NCI-H187 treated with DMSO at 0.1 percent for 48 hours (cell line): ENCODE data around the gene CAPN5.

ENCODE experiments used
- DNase-seq: peaks from one replicate; lab custom pipeline; 2025; lab: John Stamatoyannopoulos, UW

CAPN5 gene

DNA sequence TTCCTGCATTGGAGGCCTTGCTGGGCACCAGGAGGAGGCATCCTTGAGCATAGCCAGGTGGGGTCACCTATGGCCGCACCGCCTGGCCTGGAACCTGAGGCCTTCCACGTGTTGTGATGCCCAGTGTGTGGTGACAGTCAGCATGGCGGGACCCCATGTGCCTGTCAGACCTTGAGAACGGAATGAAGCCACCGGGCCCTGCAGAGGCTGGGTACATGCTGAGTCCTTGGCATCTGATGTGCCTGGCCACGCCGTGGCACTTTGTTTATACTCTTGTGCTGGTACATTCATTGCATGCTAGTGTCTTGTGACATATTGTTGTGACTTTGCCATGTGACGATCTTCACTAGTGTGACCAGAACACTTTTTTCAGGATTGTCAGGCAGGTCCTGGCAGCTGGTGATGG, 52.8 kb downstream of the CAPN5 start:
- DNase-seq = no peak

DNA sequence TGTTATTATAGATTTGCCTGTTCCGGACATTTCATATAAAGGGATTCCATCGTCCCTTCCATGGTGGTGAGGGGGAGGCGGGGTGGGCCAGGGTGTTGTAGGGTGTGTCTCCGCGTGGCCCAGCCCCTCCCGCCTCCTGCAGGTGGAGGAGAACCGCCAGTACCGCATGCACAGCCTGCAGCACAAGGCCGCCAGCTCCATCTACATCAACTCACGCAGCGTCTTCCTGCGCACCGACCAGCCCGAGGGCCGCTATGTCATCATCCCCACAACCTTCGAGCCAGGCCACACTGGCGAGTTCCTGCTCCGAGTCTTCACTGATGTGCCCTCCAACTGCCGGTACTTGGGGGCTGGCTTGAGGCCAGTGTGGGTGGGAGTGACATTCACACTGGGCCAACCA, 53.8 kb downstream of the CAPN5 start:
- DNase-seq = no peak

DNA sequence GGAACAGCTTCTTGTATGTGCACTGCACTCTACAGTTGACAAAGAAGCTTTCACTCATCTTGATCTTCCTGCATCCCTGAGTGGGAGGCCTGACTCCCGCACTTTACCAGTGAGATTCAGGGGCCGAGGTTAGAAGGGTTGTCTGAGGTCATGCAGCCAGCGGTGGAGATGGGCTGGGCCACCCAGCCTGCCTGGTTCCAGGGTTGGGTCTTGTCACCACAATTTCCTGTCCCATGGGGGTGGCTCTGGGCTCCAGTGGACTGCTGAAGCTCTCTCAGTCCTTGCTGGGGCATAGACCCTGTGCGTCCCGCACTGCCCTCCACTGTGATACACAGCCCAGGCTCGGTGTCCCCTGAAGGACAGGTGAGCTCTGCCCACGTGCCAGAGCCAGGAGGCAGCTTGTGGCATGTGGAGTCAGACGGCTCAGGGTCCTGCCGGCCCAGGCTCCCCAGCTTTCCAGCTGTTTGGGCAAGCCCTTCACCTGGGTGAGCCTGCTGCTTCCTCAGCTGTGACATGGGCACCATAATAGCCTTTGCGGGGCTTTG, 54.4 kb downstream of the CAPN5 start:
- no peak for DNase-seq

DNA sequence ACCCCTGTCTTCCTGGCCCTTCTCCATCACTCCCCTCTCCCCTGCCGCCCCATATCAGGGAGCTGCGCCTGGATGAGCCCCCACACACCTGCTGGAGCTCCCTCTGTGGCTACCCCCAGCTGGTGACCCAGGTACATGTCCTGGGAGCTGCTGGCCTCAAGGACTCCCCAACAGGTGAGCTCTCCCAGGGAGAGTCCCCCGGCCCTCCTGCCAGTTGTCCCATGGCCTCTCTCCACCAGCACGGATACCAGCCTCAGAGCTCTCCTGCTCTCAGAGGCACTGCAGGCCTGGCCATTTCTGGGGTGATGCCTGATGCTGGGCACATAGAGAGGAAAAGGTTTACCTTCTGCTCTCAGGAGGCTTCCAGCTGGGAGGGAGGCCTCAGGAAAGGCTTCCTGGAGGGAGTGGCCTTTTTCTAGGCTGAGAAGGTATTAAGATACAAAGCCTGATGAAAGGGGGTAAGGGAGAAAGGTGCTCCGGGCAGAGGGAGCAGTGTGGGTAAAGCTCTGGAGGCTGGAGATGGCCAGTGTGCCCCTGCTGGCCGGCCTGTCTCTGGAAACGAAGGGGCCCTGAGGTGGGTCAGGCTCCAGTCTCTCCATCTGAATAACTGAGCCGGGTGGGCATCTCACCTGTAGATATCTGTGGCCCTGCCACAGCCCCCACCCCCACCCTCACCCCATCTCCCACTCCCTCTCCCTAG, 55.3 kb downstream of the CAPN5 start:
- no peak for DNase-seq

DNA sequence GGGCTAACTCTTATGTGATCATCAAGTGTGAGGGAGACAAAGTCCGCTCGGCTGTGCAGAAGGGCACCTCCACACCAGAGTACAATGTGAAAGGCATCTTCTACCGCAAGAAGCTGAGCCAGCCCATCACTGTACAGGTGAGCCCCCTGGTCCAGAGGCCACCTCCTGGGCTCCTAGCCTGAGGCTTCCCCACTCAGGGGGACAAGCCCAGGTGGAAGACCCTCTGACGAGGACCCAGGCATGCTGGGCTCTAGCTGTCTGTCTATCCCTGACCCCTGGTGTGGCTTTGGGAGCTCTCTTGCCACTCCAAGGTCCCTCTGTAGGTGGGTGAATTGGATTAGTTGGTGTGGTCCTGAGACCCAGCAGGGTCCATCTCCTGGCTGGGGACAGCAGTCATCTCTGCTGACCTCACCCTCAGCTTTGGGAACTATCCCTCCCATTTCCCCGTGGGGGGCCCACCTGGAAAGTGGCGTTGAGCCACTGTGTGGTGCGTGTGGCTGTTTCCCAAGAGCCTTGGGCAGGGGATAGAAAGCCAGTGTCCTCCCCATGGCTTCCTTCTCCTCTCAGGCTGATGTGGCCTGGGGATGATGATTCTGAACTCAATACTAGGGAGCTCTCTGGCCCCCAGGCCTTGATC, 55.9 kb downstream of the CAPN5 start:
- DNase-seq = no peak

DNA sequence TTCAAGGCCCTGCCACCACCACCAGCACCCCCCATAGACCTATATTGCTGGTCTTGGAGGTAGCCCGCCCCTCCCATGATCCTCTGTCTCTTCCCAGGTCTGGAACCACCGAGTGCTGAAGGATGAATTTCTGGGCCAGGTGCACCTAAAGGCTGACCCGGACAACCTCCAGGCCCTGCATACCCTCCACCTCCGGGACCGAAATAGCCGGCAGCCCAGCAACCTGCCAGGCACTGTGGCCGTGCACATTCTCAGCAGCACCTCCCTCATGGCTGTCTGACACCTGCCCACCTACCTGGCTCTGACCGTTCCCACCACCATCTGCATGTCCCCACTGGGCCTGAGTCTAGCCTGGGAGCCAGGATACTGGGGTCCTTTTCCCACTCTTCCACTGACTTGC, 56.8 kb downstream of the CAPN5 start:
- DNase-seq = no peak

DNA sequence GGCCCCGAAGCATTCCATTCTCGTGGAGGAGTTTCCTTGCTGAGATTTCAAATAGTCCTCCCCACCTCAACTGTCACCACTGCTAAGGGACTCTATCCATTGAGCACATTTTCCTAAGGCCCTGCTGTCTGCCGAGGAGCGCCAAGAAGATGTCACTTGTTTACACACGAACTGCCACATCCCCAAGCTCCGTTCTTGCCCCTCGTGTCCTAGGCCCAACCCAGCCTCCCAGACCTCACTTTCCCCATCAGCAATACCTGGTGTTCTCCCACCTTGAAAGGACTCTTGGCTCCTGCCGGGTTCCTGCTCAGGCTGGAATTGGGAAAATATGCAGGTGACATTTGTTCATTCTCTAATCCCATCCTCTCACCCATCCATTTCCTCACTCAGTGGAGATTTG, 57.3 kb downstream of the CAPN5 start:
- DNase-seq = no peak

DNA sequence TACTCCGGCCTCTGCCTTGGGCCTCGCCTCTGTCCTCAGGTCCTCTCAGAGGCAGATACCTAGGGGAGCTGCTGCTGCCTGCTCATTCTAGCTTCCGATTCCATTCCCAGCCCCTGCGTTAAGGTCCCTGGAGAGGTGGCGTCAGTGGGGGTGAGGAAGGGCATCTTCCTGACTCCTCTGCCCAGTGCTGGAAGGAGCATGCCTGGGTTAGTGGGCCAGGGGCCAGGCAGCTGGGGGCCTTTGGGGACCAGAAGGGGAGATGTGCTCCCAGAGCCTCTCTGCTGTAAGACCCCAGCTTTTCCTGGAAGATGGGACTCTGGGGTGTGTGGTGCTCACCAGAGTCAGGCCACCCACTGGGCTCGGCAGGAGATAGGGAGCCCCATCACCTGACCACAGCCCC, 57.7 kb downstream of the CAPN5 start:
- DNase-seq = no peak

DNA sequence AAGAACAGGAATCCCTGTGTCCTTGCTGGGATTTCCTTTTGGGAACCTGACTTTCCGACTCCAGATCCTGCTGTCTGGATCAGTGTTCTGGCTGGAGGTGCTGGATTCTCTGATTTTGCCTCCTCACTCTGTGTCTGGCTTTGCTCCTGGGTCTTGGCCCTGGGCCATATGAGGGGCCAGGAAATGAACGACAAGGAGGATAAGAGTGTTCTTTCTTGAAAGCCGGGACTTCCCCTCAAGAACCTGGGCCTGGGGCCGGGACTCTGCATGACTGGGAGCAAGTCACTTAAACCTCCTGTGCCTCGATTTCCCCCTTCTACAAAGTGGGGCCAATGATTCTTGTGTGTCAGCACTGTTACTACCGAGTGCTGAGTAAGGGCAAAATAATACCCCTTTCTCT, 58.4 kb downstream of the CAPN5 start:
- DNase-seq = no peak

DNA sequence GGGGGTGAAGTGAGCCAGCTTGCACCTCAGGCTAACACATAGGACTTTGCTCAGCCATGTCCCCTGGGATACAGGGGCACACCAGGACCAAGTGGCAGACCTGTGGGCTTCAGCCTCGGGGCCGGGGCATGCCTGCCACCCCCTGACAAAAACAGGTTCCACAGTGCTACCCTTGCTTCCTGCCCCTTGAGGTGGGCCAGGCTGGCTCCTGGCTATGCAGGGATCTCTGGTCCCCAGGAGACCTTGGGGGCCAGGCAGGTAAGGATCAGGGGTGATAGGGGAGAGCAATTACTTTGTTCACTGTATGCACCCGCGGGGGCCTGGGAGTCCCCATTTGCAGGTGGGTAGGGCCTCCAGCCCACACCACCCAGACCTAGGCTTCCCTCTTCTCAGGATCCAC, 58.9 kb downstream of the CAPN5 start:
- DNase-seq = no peak

DNA sequence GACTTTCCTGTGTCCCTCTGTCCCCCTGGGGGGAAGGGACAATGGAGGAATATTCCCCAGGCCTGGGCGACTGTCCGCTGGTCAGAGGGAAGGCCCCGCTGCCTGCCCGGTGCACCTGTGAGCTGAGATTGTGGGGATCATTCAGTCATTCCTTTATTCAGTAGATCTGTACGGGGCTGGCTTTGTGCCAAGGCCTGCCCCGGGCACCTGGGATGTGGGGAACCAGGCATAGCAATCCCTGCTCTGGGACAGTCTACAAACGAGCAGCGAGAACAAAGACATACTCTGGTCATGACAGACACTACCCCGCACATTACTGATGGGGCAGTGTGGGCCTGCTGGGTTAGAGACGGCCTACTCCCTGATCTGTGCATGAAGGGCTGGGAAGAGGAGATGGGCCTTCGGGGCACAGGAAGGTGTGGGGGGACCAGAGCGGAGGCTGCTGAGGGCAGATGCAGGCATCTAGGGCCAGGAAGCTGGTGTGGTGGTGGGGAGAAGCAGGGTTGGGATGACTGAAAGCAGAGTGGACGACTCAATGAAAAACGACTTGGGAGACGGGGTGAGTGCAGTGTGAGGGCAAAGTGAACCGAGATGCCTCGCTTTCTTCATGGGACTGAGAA, 59.5 kb downstream of the CAPN5 start:
- DNase-seq = no peak

DNA sequence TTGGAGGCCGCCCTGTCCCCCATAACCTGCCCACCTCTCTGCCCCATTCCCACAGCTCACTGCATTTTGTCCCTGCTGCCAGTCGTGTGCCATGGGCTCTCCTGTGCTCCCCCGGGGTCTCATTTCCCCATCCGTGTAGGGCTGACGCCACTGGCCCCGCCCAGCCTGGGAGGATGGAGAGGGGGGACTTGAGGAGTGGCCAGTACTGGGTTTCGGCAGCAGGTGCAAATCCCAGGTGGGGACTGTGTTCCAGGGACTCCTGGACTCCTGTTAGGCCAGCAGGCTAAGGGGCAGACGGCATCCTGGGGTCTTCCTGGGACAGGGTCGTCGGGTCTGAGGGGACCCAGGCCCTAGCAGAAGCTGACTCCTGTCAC, 60.1 kb downstream of the CAPN5 start:
- no peak for DNase-seq

DNA sequence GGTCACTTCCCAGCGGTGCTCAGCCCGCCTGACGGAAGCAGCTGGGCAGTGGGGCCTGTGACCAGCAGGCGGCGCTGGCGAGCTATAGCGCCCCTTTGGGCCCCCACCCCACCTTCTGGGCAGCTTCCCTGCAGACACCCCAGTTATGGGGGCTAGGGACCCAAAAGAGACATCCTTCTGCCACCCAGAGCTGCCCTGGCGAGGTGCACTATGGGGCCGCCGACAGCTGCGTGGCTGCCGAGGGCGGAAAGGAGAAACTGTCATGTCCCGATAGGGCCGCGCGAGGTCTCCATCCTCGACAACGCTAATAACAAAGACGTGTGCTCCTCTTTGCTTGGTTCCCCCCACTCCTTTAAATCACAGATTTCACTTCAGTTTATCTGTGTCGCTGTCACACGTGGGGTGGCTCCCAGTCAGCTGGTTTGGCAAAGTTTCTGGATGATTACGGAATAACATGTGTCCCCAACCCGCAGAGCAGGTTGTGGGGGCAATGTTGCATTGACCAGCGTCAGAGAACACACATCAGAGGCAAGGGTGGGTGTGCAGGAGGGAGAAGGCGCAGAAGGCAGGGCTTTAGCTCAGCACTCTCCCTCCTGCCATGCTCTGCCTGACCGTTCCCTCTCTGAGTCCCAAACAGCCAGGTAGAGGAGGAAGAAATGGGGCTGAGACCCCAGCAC, 60.6 kb downstream of the CAPN5 start:
- no peak for DNase-seq

DNA sequence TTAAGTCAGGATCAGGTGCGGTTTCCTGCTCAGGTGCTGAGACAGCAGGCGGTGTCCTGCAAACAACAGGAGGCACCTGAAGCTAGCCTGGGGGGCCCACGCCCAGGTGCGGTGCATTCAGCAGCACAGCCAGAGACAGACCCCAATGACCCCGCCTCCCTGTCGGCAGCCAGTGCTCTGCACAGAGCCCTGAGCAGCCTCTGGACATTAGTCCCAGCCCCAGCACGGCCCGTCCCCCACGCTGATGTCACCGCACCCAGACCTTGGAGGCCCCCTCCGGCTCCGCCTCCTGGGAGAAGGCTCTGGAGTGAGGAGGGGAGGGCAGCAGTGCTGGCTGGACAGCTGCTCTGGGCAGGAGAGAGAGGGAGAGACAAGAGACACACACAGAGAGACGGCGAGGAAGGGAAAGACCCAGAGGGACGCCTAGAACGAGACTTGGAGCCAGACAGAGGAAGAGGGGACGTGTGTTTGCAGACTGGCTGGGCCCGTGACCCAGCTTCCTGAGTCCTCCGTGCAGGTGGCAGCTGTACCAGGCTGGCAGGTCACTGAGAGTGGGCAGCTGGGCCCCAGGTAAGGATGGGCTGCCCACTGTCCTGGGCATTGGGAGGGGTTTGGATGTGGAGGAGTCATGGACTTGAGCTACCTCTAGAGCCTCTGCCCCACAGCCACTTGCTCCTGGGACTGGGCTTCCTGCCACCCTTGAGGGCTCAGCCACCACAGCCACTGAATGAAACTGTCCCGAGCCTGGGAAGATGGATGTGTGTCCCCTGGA, 61.3 kb downstream of the CAPN5 start, which contains the start of gene MYO7A:
TSS of gene MYO7A (plus strand) at position 327 of the 772 bp plus-strand sequence. CDS start 2,389 bp downstream, outside the sequence.
- DNase-seq = no peak

DNA sequence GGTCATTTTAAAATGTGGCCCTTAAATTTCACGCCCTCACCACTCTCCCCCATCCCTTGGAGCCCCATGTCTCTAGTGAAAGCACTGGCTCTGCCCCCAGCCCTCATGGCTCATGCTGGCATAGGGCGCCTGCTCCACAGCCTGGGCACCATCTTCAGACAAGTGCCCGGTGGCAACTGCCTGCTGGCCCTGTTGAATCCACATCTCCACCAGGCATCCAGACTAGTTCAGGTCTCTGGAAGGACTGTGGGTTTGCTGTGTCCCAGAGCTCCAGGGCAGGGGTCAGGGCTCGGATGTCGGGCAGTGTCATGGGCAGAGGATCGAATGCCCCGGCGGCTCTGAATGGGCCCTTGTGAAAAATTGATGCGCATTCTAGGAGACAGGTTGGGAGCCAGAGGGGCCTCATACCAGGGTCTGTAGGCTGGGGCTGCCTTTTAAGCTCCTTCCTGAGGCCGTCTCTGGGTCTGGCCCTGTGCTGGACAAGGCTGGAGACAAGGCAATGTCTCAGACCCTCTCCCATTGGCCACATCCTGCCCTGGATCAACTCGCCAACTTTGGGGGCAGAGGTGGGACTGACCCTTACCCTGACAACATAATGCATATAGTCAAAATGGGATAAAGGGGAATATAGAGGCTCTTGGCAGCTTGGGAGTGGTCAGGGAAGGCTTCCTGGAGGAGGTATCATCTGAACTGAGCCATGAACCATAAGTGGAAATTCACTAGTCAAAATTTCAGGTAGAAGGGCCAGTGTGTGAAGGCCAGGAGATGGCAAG, 62.5 kb downstream of the CAPN5 start:
- no peak for DNase-seq

DNA sequence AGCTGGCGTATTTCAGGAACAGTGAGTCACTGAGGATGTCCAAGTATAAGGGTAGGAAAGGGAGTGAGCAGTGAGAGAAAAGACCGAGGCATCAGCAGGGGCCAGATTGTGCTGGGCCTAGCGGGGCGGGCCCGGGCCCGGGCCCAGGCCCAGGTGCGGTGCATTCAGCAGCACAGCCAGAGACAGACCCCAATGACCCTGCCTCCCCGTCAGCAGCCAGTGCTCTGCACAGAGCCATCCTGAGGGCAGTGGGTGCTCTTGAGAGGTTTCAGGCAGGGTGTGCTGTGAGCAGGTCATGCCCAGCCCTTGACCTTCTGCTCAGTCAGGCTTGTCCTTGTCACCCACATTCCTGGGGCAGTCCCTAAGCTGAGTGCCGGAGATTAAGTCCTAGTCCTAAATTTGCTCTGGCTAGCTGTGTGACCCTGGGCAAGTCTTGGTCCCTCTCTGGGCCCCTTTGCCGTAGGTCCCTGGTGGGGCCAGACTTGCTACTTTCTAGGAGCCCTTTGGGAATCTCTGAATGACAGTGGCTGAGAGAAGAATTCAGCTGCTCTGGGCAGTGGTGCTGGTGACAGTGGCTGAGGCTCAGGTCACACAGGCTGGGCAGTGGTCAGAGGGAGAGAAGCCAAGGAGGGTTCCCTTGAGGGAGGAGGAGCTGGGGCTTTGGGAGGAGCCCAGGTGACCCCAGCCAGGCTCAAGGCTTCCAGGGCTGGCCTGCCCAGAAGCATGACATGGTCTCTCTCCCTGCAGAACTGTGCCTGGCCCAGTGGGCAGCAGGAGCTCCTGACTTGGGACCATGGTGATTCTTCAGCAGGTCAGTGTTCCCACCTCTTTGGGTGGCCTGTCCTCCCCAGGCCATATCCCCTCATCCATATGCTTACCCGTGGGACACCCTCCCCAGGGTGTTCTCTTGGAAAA, 63.3 kb downstream of the CAPN5 start:
- no peak for DNase-seq

DNA sequence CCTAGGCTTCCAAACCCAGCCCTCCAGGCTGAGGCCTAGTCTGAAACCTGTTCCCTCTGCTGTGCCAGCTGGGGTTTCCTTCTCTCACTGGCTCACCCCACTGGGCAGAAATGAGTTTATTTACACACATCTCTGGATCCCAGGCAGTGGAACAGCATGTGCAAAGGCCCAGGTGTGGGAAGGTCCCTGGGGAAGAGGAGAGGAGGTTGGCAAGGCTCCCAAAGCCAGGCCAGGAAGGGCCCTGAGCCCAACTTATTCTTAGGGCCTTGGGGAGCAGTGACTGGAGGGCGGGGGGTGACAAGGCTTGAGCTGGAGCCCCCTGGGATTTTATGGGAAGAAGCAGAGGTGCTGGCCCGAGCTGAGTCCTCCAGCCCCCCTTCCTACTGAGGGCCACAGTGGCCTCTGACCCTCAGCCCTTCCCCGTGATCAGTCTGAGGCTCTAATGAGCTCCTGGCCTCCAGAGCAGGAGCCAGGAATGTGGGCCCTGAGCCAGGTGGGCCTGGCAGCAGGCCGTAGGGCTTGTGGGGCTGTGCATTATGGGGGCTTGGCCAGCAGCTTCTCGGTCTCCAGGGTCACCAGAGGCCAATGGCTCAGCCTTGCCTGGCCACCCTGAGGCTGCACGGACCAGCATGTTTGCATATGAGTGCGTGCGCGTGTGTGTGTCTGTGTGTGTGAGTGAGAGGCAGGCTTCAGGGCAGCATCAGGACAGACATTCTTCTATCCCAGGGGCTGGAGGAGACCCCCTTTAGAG, 64.2 kb downstream of the CAPN5 start:
- no peak for DNase-seq

DNA sequence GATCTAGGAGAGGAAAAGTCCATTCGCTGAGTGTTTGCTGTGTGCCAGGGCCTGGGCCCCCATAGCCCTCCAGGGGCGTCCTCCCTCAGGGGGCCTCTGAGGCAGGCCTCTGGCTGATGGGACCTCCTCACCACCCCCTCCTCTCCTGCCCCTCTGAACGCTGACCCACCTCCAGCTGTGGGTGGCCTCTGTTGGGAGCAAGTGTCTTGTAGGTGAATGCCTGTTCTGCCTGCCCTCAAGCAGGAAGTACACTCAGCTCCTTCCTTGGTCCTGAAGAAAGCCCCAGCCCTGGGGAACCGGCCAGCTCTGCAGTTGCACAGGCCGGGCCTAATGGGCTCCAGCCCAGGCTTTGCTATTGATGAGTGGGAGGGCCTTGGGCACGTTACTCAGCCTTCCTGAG, 64.8 kb downstream of the CAPN5 start:
- DNase-seq = no peak

DNA sequence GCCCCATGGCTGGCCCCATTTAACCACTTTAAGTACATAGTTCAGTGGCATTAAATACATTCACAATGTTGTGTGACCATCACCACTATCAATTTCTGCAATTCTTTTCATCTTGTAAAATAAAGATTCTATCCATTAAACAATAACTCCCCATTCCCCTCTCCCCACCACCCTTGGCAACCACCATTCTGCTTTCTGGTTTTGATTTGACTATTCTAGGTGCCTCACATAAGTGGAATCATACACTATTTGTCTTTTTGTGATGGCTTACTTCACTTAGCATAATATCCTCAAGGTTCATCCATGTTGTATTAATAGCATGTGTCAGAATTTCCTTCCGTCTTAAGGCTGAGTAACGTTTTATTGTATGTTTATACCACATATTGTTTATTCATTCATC, 68.3 kb downstream of the CAPN5 start:
- DNase-seq = no peak
